Ascending aorta (tissue), 2 donors: ENCODE measurements around the gene CDC25A. TPM values are rescaled to one million over a fixed set of nuclear protein-coding genes. Genes with fewer than 3 reads are reported as not detected.

Experiments used
- DNase-seq, 2 donors: peaks; one replicate each; pipeline ENCODE4 v3.0.0-alpha.2; 2019; ENCODE audit warnings: low spot score in 2 of 2
- H3K27ac ChIP-seq, 2 donors: fragments of 200-600 bp; sonication (generic); one replicate each; pipeline ENCODE4 v1.5.1; 2016 to 2017; ENCODE audit warnings: mild to moderate bottlenecking in 1 of 2
- H3K27me3 ChIP-seq: fragments of 200-600 bp; sonication (generic); one replicate; pipeline ENCODE4 v1.5.1; 2017
- H3K36me3 ChIP-seq, 2 donors: fragments of 200-600 bp; sonication (generic); one replicate each; pipeline ENCODE4 v1.5.1; 2016
- H3K4me1 ChIP-seq, 2 donors: fragments of 200-600 bp; sonication (generic); one replicate each; pipeline ENCODE4 v1.5.1; 2016 to 2017; ENCODE audit warnings: mild to moderate bottlenecking in 1 of 2
- H3K4me3 ChIP-seq, 2 donors: fragments of 200-600 bp; sonication (generic); one replicate each; pipeline ENCODE4 v1.5.1; 2016 to 2017; ENCODE audit warnings: mild to moderate bottlenecking in 1 of 2
- H3K9me3 ChIP-seq, 2 donors: fragments of 200-600 bp; sonication (generic); one replicate each; pipeline ENCODE4 v1.5.1; 2016
- CTCF ChIP-seq, 3 experiments: fragments of 200-600 bp in 2 of 3; fragments of 450-650 bp in 1 of 3; sonication (generic) in 2 of 3; IDR thresholded peaks; one replicate each; pipeline ENCODE4 v1.5.1; 2016 to 2019; ENCODE audit warnings: antibody characterized with exemption in 3 of 3, mild to moderate bottlenecking in 1 of 3, moderate library complexity in 1 of 3
- intact Hi-C: fragments of 100-400 bp; cut with DNase I; formaldehyde crosslinking; loops from one replicate; pipeline ENCODE4 v1.15.1; 2023
- total RNA-seq: library from RNA; depleted of rRNA; stranded (reverse); fragments of >200 nt; gene quantifications from one replicate; pipeline ENCODE4 v1.1.0, GENCODE V29; 2016

The CDC25A gene
- total RNA-seq, 1 donor from 2014 or later = not detected

- TF ChIP-seq CTCF (IDR thresholded peaks at IDR 0.05) = peak; percentile 84 to 90 (median 88)
- Histone ChIP-seq H3K27me3 (no peaks in the 10 kb centered on the region), H3K27ac (peak overlapping the region in 1 of 2 donors; percentile 74), H3K4me1 (peaks cover 0 to 3% of the 10 kb centered on the region in 2 donors), H3K4me3 (no peak overlapping the region), H3K9me3 (no peaks in the 10 kb centered on the region), H3K36me3 (no peaks in the 10 kb centered on the region)
- intact Hi-C loops = loop anchor here (2.0 to 5.0 kb wide), 3 partner anchors 64 to 314 kb away; no protein-coding TSS in a partner anchor
- DNase-seq = peak; percentile 26 to 87
These were observed 37.0 kb downstream of the CDC25A start for GRCh38 chr3:48151058-48151806.

- H3K27me3 ChIP-seq = no peaks in the 10 kb centered on the region
These were observed 44.2 kb downstream of the CDC25A start for GRCh38 chr3:48143992-48144391.

GRCh38 chr3:48143567-48143966, 44.6 kb downstream of the CDC25A start:
- H3K4me3 ChIP-seq = no peak overlapping the region
- no peak overlapping the region for H3K27ac ChIP-seq
- H3K27me3 ChIP-seq = no peaks in the 10 kb centered on the region
- H3K36me3 ChIP-seq = no peaks in the 10 kb centered on the region
- H3K9me3 ChIP-seq = no peaks in the 10 kb centered on the region
- no peak for DNase-seq
- intact Hi-C loops = no loop called here
- H3K4me1 ChIP-seq = no peaks in the 10 kb centered on the region
- no peak for TF ChIP-seq CTCF (IDR thresholded peaks at IDR 0.05)

More at GRCh38 chr3:48143992-48144391, 44.2 kb downstream of the CDC25A start:
- Histone ChIP-seq H3K27ac (no peak overlapping the region), H3K36me3 (no peaks in the 10 kb centered on the region), H3K4me3 (no peak overlapping the region), H3K4me1 (no peaks in the 10 kb centered on the region), H3K9me3 (no peaks in the 10 kb centered on the region)
- no peak for DNase-seq
- no peak for TF ChIP-seq CTCF (IDR thresholded peaks at IDR 0.05)
- intact Hi-C loops = no loop called here

- Histone ChIP-seq H3K36me3 (no peaks in the 10 kb centered on the region), H3K4me1 (no peaks in the 10 kb centered on the region), H3K9me3 (no peaks in the 10 kb centered on the region), H3K27ac (no peak overlapping the region), H3K27me3 (no peaks in the 10 kb centered on the region), H3K4me3 (no peak overlapping the region)
- DNase-seq = no peak
- intact Hi-C loops = no loop called here
- TF ChIP-seq CTCF (IDR thresholded peaks at IDR 0.05) = no peak
These were observed 45.8 kb downstream of the CDC25A start for GRCh38 chr3:48142316-48142870.

GRCh38 chr3:48141604-48142137, 46.5 kb downstream of the CDC25A start:
- DNase-seq = no peak
- no peak for TF ChIP-seq CTCF (IDR thresholded peaks at IDR 0.05)
- Histone ChIP-seq H3K27ac (no peak overlapping the region), H3K36me3 (no peaks in the 10 kb centered on the region), H3K27me3 (no peaks in the 10 kb centered on the region), H3K9me3 (no peaks in the 10 kb centered on the region), H3K4me3 (no peak overlapping the region), H3K4me1 (no peaks in the 10 kb centered on the region)
- intact Hi-C loops = no loop called here
